Right lung (tissue), 5 donors: ENCODE data around the gene PRR35. TPM values are rescaled to one million over a fixed set of nuclear protein-coding genes. Genes with fewer than 3 reads are reported as not detected.

Experiments used
- DNase-seq, 2 donors: peaks; one replicate each; pipeline ENCODE4 v3.0.0-alpha.2; 2013
- polyA plus RNA-seq, 5 donors: library from polyadenylated mRNA; unstranded; fragments of 120-200 nt; gene quantifications; one replicate each; pipeline versions ENCODE4 v1.2.1 to v1.2.3, GENCODE V29; 2013; ENCODE audit warnings: inconsistent platforms in 1 of 5, low replicate concordance in 1 of 5; ENCODE audit not compliant: insufficient read length in 5 of 5, insufficient read depth in 1 of 5

Gene PRR35
- polyA plus RNA-seq, 5 donors: 0.07 TPM; not detected in 4

DNA sequence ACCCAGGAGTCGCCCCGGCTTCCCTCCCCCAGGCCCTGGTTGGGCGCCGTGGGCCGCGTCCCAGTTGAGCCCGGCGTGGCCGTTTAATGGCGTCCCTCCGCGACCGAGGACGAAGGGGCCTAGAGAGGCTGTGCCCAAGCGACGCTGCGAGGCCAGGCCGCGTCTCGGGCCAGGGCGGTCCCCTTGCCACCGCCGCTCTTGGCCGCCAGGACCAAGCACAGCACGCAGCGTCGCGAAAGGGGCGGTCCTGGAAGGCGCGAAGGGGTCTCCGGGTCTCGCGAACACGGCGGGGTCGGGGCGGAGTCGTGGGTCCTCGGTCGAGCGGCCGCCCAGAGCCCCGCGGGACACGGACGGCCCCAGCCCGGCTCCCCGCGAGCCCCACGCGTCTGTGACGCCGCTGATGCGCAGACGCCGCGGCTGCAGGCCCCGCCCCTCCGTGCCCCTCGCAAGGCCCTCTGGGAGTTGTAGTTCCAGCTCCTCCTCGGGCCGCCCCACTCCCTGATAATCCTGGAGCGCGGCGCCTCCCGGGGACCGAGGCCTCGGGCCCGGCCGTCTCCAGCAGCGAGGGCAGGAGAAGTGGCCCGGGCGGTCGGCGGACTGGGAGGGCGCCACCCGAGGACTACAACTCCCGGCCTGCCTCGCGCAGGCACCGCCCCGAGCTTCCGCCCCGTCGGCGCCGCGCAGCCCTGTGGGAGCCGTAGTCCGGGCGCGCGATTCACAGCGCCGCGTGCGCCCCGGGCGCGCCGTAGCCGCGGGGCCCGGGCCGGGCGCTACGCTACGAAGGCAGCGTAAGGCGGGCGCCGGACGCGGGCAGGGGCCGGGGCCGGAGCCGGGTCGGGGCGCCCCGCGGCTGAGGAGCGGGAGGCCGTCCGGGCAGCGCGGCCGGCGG is 32.9 kb upstream of the PRR35 start, which contains the start of gene CAPN15:
TSS of gene CAPN15 (plus strand) at position 698 of the 889 bp plus-strand sequence. CDS start 19,127 bp downstream, outside the sequence.
- DNase-seq: peak; percentile 92 to 95

GRCh38 chr16:528111-529011 is 31.8 kb upstream of the PRR35 start:
- peak in 1 of 2 donors; percentile 15 for DNase-seq

DNA sequence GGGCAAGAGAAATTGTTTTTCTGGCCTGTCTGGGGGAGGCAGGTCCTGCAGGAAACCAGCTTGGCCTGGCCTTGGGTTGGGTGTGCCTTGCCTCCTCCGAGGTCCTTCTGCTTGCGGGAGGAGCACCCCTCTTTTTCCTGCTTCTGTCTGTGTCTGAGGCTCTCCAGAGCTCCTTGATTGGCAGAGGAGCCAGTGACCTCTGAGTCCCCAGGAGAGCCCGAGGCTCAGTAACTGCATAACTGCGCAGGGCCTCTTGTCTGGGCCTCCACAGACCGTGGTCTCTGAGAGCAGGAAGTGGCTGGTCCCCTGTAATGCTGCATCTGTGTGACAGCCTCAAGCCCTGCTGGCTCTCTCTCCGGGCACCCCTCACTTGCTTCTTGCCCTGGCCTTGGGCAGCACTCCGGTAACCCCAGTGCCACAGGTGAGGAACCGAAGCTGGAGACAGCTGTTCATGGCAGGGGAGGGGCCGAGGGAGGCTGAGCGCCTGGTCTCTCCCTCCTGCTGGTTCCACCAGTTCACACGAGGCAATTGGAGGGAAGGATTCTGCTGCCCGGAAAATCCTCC is 31.1 kb upstream of the PRR35 start:
- DNase-seq: no peak

DNA sequence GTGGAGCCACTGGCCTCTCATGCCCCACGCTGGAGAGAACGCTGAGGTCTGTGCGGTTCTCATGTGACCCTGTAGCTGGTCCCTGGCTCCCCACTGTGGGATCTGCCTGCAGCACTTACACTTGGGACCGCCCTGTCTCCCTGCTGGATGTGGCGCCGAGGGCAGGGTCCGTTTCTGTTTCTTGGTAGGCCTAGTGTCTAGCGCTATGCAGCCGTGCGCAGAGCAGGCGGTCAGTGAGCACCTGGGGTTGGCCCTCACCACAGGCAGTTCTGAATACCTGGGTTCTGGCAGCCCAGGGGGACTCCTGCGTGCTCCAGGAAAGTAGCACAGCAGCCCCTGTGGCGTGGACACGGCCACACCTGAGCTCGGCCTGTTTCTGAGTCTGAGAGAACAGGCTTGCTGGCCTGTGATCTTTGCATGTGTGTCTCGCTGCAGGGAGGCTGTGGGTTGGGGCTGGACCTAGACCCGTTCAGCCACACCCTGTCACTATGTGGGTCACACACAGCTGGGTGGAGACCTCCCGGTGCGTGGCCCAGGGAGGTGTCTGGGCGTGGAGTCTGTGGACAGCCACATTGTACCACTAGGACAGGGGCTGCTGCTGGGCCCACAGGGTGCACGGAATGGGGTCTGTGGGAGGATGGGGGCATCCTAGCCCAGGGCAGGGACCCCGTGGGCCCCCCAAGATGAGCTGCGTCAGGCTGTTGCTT is 29.9 kb upstream of the PRR35 start:
- no peak for DNase-seq

DNA sequence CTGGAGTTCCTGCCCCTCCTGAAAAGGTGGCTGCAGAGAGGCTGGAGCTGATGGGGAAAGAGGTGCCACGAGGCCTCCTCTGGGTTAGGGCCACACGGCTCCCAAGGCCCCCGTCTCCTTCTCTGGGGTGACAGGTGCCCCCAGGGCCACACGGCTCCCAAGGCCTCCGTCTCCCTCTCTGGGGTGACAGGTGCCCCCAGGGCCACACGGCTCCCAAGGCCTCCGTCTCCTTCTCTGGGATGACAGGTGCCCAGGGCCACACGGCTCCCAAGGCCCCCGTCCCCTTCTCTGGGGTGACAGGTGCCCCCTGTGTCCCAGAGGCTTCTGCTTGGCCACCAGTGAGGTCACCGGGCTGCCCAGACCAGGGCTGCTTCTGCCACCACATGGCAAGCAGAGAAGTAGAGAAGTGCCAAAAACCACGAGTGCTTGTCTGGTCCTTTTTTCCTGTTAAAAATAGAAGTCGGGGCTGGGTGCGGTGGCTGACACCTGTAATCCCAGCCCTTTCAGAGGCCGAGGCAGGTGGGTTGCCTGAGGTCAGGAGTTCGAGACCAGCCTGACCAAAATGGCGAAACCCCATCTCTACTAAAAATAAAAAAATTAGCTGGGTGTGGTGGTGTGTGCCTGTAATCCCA is 28.6 kb upstream of the PRR35 start:
- no peak for DNase-seq

- no peak for DNase-seq
Observed at GRCh38 chr16:533391-534123, 26.6 kb upstream of the PRR35 start.

DNA sequence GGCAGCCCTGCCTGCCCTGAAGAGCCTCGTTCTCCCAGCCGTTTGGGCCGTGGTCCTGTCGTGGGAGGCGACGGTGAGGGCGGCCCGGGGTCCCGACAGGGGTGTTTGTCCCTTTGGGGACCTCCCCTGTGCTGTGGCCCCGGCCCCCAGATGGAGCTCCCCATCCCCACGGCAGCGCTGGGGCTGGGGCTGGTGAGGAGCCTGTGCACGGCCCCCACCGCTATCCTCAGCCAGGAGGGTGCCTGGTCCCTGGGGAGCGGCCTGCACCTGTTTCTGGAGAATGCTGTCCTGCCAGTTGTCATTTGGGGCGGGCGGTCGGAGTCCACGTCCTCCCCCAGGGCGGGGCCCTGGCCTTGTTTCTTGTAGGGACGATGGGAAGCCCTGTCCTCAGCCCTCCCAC is 26.1 kb upstream of the PRR35 start:
- DNase-seq: no peak

DNA sequence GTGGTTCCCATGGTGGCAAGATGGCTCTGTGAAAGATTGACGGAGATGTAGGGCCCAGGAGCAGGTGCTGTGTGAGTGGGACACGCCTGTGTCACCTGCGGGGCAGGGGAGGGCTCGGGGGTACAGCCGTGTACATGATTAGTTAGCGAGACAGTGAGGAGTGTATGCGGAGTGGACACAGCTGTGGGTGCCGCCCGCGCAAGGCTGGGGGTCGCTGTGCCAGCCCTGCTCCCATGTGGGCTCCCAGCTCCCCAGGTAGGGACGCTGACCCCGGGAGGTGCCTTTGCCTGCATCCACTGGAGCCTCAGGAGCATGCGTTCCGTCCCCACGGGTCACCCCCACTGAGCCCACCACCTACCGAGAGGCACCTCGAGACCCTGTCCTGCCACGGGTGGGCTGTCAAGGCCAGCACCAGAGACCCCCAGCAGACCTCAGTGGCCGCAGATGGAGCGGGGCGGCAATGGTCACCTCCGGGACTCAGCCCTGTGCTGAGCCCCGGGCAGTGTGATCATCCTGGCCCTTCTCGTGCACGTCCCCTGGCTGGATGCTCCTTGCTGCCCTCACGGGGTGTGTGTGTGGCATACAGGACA is 25.2 kb upstream of the PRR35 start:
- DNase-seq: no peak

GRCh38 chr16:535446-536405 is 24.5 kb upstream of the PRR35 start:
- DNase-seq: no peak

GRCh38 chr16:536746-537145 is 23.4 kb upstream of the PRR35 start:
- no peak for DNase-seq

GRCh38 chr16:537415-538335 is 22.5 kb upstream of the PRR35 start:
- DNase-seq: no peak

- no peak for DNase-seq
Observed at GRCh38 chr16:539901-540530, 20.2 kb upstream of the PRR35 start.

DNA sequence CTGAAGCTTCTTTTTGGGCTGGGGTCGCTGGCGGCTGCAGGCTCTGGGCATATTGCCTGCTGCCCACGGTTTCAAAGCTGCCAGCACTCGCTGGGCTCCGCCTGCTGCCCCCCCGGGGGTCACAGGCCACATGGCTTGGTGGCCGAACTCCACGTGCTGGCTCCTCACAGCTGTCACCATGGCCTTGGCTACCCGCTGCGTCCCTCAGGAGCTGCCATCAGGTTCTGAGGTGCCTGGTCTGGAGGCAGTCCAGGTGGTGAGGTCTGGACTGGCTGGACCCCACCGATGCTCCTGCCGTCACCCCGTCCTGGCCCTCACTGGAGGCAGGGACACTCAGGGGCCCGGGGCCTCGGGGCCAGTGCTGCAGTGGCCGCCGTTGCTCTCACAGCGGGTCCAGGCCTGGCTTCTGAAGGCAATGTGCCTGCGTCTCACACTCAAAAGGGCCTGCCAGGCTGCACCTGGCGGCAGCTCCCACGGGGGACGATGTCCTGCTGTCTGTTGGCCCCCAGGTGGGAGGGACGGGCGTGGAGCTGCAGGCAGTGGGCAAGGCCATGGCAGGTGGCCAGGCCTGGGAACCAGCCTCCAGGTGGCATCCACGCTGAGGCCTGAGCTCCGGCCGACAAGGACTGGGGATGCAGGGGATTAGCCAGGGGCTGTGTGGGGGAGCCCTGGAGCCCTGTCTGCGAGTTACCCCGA is 19.4 kb upstream of the PRR35 start:
- no peak for DNase-seq

DNA sequence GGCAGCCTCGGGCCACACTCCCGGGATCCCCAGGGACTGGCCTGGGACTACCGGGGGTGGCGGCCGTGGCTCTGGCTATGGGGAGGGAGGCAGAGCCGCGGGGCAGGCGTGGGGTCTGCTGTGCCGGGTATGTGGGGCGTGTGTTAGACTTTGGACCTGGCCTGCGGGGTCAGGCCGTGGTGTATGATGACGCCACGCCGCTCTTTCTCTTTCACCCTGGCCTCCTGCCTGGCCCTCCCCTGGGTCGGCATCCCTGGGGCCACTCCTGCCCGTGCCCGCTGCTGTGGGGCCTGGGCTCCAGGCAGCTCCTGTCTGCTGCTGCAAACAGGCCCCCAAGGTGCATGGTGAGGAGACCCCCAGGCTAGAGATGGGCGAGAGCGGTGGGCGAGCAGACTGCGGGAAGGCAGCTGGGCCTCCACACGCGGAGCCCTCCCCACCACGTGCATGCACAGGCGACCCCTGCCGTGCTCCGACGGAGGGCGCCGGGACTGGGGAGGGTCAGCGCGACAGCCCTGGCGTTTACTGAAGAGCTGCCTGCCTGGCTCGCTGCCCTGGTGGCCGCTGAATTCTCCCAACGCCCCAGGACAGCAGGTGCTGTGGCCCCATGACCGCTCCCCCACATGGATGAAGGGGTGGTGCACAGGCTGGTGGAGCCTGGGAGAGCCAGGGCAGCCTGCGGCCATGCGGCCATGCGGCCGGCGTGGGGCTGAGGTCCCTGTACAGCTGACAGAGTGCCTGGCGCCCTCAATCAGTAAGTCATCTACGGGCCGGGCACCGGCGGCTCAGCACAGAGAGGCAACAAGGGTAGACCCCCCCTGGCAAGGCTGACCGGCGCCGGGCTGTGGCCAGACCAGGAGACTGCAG is 16.7 kb upstream of the PRR35 start:
- DNase-seq: no peak

DNA sequence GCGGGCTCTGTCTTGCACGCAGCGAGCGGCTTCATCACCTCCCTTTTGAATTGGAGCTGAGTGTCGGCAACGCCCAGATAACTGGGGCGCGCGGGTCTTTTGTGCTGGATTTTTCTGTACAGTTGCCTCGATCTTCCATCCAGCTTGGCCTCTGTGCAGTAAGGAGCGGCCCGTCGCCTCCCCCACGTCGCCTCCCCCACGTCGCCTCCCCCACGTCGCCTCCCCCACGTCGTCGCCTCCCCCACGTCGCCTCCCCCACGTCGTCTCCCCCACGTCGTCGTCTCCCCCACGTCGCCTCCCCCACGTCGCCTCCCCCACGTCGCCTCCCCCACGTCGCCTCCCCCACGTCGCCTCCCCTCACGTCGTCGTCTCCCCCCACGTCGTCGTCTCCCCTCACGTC is 15.7 kb upstream of the PRR35 start:
- no peak for DNase-seq
